DOHH2 (cell line): ENCODE measurements around the gene ADAM10.

Source experiments
- CTCF ChIP-seq: fragments of 200-600 bp; sonication (generic); IDR thresholded peaks from one replicate; pipeline ENCODE4 v1.5.1; 2014; ENCODE audit warnings: antibody characterized with exemption, mild to moderate bottlenecking, low read depth, low read length; ENCODE audit not compliant: poor library complexity, severe bottlenecking
- EZH2phosphoT487 ChIP-seq: fragments of 200-600 bp; sonication (generic); IDR thresholded peaks from 2 replicates; pipeline ENCODE4 v1.6.1; 2017; ENCODE audit warnings: borderline replicate concordance, mild to moderate bottlenecking, antibody characterized with exemption, low read length, moderate library complexity, mixed read lengths

- TF ChIP-seq CTCF (no peak), EZH2phosphoT487 (no peak)
These were observed 16.8 kb upstream of the ADAM10 start for GRCh38 chr15:58766290-58766689.
